Skin of body (tissue), 2 donors: ENCODE data around the gene PPP1R11. TPM values are rescaled to one million over a fixed set of nuclear protein-coding genes. Genes with fewer than 3 reads are reported as not detected.
A peak's percentile ranks its signal among the peaks of the same experiment; 100 is the strongest.
"Not testable (repeated sequence)": the region's sequence is repeated elsewhere in the genome, so short reads cannot be mapped to it uniquely, and the experiment has no call there.

ENCODE experiments used
- DNase-seq: peaks from one replicate; lab custom pipeline; 2025; lab: John Stamatoyannopoulos, UW
- total RNA-seq: library from RNA; depleted of rRNA; stranded (reverse); fragments of >200 nt; gene quantifications from one replicate; pipeline ENCODE4 v1.2.3, GENCODE V29; 2014

PPP1R11 gene, protein sequence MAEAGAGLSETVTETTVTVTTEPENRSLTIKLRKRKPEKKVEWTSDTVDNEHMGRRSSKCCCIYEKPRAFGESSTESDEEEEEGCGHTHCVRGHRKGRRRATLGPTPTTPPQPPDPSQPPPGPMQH
- total RNA-seq = 12.1 TPM

DNA sequence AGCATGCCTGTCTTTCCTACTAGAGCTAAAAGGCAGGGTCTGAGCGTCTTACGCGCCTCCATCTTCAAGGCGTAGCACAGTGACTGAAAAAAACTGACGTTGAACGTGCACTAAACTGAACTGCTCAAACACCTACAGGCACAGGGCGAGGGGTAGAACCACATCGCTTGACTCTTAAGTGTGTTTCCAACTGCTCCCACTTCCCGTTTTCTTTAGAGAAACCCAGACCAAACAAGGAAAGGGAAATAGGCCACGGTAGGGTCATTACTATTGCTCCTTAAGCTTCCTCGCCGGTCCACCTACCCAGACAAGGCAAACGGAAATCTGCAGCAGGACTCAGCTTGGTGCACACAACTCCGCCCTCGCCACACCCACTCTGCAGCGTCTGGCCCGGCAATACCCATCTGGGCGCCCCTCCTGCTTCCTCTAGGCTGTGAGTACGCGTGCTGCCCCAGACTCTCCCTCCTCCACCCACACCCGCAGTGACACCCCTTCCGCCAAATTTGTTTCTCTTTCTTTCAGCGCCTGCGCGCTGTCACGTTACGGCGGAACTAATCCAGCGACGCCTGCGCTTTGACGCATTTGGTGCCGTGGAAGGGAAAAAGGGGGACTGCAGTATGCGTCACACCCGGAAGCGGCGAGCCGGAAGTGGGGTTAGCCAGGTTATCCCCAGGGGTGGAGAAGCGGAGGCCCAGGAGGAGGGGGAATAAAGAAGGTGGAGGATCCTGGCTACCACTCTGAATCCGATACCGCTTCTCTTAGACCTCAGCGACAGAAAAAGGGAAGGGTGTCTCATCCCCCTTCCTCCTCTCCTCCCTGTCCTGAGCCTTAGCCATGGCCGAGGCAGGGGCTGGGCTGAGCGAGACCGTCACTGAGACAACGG lies at the start of gene PPP1R11:
Gene PPP1R11, plus strand, starts transcription at position 622 of the 883 bp plus-strand sequence. Its CDS starts 213 bp downstream, at position 835.
- peak; percentile 100 for DNase-seq

DNA sequence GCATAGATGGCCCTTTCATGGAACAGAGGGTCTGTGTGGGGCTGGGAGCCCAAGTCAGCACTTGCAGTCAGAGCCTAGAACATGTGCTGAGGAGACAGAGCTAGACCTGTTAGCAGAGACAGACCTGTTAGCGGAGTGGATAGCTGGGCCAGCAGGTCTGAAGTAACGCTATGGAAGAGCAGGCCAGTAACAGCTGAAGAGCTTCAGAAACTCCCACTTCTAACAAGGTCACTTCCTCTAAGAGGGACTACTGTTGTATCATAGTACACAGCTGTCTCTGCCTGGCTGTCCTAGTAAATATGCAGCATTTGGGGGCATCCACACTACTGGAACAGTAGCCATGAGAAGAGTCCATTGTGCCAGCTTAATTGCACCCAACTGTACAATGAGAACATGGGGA lies 47.2 kb upstream of the PPP1R11 start:
- no peak for DNase-seq

DNA sequence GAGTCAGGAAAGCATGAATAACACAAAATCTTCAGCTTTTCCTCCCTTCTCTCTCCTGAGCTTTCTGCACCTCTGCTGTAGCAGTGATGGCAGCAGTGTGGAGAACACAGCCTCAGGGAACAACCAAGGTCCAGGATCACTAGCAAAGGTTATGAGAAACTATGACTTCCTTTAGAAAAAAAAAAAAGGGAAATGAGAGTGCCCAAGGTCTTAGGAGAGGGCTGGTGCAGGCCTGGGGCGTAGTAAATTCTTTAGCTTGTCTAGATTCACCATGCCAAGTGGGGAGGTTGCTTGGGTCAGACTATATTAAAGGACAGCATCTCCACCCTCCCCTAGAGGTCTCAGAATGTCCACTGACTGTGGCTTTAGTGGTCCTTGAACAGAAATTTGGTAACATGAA lies 46.4 kb upstream of the PPP1R11 start:
- DNase-seq = no peak

DNA sequence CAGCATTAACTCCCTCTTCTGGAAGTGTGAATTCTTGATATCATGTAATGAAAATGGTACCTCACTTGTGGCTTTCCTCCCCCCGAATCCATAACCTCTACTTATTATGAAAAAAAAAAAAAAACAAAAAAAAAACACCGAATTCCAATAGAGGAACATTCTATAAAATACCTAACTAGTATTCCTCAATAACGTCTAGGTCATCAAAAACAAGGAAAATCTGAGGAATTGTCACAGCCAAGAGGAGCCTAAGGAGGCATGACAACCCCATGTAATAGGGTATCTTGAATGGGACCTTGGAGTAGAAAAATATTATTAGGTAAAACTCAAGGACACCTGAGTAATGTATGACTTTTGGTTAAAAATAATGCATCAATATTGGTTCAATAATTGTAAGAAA lies 44.8 kb upstream of the PPP1R11 start:
- no peak for DNase-seq

DNA sequence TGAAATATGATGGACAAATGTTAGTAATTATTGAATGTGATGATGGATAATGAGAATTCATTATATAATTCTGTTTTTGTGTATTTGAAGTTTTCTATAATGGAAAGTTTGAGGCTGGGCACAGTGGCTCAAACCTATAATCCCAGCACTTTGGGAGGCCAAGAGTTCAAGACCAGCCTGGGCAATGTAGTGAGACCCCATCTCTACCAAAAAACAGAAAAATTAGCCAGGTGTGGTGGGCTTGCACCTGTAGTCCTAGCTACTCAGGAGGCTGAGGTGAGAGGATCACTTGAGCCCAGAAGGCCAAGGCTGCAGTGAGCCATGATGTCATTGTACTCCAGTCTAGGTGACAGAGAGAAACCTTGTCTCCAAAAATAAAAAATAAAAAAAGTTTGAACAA lies 44.3 kb upstream of the PPP1R11 start:
- DNase-seq = not testable (repeated sequence)

DNA sequence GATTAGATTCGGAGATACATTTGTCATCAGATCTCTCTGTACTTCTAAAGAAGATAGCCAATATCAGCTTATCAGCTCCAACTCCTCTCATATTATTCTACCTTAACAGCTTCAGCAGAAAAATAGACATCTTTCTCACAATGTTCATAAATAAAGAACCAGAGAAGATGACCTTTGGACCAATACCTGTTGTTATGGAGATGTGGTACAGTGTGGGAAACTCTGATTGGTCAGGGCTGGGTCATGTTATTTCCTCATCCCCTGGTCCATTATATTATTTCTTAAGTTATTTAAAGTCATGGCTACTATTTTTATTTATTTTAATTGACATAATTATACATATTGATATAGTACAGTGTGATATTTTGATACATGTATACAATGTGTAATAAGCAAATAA lies 41.8 kb upstream of the PPP1R11 start:
- DNase-seq = no peak

DNA sequence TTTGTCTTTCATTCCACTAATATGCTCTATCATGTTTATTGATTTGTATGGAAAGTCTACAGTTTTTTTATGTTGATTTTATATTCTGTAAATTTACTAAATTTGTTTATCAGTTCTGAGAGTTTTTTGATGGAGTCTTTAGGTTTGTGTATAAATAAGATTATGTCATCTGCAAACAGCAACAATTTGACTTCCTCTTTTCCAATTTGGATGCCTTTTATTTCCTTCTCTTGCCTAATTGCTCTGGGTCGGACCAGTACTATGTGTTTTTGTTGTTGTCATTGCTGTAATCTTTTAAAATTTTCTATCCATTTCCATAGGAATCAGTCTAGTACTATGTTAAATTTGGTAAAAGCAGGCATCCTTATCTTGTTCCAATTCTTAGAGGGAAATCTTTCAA lies 37.4 kb upstream of the PPP1R11 start:
- DNase-seq = no peak

DNA sequence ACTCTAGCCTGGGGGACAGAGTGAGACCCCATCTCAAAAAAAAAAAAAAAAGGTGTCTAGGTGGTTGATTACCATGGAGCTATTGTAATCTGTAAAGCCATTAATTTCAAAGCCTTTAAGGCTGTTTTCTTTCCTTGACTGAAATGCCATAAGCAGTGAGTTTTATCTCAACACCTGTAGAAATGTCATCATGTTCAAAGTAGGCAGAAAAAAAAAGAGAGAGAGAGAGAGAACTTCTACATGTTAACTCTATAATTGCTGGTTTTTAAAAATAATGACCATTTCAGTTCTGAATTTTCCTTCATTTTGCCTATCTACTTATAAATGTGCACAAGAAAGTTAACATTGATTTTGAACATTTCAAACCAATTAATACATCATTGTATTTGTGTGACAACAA lies 35.6 kb upstream of the PPP1R11 start:
- no peak for DNase-seq

DNA sequence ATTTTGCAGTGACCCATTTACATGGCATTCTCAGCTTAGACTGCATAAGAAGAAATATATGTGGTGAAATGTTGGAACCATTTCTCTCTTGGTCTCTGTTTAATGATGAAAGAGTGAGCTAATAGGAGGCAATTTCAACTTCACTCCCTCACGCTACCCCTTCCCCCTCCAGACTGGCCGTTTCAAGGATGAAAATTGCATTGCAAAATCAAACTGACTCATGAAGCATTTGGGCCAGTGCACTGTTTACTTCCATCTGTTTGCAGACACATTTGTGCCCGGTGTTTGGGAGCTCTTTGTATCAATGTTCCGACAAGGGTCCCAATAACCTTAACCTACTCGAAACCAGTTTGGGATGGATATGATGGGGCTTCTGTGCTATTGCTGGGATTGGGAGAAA lies 33.6 kb upstream of the PPP1R11 start:
- DNase-seq = not testable (repeated sequence)

DNA sequence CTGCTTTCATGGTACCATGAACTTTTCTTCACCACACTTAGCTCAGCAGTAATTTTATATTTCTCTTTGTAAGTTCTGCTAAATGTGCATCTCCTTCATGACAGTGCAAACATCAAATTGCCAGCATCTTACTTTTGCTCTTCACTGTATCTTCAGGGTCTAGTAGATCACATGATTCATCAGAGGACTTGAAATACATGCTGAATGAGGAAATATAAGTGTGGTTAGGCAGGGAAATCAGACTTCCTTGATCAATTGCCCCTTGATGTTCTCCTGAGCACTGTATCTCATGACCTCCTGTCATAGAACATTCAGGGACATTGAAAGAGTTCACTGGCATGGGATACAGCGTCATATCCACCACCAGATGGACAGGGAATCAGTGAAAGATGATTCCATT lies 31.2 kb upstream of the PPP1R11 start:
- DNase-seq = no peak

DNA sequence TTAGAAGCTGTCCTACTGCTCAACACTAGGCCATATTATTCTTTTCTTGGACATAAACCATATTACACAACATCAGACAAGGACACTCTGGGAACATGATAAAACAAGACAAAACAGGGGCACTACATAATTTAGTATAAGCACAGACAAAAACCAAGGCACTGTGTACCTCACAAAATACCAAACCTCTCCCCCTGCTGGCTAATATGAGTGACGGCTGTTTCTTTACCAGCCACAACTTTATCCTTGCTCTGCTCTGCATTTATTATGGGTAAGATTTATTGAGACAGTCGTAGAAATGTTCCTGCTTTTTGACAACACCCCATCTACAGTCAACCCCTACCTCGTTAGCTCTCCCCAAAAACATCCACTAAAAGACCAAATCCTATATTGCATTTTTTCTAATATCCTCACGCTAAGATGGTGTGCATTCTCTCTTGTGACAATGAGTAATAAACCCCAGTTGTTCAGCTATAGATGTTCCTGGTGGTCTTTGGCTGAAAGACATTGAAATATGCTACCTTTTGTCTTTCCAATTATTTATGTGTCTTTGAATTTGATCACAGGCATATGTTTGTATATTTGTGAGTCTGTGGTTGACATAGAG lies 29.7 kb upstream of the PPP1R11 start:
- no peak for DNase-seq

DNA sequence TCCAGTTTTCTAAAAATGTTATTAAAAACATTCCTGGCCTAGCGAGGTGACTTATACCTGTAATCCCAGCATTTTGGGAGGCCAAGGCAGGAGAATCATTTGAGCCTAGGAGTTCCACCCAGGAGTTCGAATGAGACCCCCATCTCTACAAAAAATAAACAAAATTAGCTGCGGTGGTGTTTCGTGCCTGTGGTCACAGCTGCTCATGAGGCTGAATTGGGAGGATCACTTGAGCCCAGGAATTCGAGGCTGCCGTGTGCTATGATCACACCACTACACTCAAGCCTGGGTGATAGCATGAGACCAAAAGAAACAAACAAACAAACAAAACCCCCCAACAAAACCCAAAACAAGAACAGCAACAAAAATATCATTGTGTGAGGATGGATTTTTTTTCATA lies 25.8 kb upstream of the PPP1R11 start:
- DNase-seq = no peak

DNA sequence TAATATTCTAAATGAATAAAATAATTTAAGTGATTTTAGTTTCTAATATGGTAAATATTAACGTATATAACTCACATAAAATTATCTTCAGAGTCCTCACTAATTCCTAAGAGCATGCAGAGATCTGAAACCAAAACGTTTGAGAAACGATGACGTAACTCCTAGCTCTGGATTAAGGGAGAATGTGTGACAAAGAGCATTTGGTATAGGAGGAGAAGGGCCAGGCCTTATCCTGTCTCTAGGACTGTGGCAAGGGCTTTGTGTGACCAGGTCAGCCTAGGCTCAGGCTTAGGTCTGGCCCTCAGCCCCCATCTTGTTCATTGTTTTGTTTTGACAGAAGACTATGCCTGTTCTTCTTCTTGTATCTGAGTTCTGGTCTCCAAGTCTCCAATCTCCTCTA lies 25.2 kb upstream of the PPP1R11 start:
- no peak for DNase-seq

DNA sequence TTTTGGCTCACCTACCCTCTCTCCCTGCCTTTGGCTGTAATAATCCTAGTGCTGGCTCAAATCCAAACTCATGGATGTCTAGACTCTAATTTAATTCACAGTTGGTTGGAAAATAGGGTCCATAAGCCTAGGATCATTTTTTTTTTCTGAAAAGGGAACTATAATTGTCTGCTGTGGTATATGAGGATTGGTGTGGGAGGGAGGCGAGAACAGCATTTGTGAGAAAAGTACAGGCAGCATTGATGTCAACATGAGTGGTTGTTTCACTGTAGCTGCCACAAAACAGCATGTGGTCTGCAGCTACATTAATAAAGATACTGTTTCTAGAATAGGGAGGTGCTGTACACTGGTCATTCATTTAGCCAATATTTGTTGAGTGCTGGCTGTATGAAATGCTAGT lies 24.5 kb upstream of the PPP1R11 start:
- DNase-seq = no peak

DNA sequence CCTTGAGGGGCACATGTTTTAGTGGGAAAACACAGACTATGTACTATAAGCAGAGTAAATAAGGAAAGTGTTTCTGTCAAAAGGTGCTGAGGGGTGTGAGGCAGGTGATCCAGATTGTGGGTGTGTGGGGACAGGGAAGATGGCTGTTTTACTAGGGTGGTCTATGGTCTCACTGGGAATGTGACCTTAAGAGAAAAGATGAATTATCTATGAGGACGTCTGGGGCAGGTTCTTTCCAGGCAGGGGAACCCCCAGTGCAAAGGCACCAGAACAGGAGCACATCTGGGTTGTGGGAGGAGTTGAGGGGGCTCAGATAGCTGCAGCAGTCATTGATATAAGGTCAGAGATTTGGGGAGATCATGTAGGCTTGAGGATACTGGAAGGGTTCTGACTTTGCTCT lies 24.1 kb upstream of the PPP1R11 start:
- DNase-seq = no peak

DNA sequence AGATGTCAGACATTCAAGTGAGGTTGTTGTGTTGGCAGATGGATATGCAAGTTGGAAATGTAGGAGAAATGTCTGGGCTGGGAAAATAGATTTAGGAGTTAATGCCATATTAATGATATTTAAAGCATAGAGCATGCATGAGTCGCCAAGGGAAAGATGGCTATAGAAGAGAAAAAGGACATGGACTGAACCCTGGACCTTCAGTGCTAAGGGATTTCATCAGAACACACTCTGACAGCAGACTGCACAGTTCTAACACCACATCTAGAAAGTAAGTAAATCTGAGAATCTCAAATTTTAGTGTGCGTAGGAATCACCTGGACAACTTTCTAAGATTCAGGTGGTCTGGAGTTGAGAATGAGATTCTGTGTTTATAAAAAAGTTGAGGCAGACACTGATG lies 23.3 kb upstream of the PPP1R11 start:
- DNase-seq = no peak

DNA sequence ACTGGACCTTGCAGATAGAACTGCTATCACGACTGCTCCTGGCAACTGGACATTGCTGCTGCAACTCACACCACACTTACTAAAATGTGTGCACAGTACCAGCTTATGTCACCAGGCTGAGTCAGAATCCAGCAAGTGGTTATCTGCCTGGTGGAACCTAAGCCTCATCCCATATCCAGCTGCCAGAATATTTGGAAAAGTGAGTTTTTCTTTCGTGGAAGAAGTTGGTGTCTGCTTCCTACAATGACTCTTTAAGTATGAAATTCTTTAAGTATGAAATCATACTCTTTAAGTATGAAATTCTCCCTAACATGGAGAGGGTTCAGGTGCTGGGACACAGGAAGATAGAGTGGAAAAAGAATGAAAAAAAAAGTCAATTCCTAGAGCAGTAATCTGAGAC lies 22.4 kb upstream of the PPP1R11 start:
- no peak for DNase-seq

DNA sequence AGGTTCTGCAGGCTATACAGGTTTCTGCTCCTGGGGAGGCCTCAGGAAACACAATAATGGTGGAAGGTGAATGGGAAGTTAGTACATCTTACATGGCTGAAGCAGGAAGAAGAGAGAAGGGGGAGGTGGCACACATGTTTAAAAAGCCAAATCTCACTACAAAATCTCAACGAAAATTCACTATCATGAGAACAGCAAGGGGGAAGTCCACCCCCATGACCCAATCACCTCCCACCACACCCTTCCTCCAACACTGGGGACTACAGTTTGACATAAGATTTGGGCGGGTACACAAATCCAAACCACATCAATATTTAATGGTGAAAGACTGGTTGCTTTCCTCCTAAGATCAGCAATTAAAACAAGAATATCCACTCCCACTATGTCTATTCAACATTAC lies 19.8 kb upstream of the PPP1R11 start:
- DNase-seq = no peak

DNA sequence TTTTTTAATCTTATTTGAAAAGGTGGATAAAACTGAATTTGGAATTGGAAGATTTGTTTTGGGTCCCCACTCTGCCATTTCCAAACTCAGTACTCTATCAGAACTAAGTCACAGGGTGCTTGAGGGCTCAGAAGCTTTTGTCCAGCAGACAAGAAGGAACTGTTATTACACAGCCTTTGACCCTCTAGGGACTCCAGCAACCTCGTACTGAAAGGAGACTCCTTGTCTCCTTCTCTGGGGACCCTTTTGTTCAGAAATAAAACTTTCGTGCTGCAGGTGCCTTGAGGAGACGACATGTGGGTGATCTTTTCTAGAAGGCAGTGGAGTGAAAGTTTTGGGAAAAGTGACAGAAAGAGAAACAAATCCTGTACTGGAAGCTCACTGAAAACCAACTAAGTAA lies 13.3 kb upstream of the PPP1R11 start:
- DNase-seq = no peak

DNA sequence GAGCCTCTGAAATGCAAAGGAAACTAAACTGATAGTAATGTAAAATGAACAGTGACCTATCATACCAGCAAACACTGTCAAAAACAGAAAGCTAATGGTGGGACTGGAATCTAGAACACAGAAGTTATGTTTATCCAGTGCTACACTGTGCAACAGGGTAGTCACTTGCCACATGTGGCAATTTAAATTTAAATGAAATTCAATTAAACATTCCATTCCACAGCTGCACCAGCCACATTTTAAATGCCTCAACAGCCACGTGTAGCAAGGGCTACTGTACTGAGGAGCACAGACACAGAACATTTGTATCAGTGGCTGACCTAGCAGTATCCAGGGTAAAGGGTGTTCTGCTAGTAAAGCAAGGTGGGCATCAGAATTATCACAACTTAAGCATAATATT lies 11.5 kb upstream of the PPP1R11 start:
- DNase-seq = no peak

DNA sequence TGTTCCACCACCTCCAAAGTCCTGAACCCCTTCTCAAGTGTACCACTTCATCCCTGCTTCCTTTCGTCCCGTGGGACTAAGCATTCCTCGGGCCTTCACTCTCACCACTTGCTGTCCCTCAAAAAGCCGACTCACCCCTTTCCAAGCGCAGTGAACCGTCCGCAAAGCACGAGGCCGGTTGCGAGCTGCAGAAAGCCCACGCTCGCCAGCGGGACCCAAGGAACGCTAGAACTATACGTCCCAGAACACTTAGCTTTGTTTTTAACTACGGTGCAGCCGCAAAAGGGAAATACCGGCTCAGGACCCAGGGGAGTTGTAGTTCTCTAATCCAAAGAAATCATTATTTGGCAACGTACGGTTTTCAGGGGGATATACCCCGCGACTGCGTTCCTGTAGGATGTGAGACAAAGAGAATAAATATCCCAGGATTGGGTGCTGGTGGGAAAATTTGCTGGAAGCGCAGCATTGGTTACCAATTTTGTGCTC lies 6.3 kb upstream of the PPP1R11 start:
- peak; percentile 43 for DNase-seq

DNA sequence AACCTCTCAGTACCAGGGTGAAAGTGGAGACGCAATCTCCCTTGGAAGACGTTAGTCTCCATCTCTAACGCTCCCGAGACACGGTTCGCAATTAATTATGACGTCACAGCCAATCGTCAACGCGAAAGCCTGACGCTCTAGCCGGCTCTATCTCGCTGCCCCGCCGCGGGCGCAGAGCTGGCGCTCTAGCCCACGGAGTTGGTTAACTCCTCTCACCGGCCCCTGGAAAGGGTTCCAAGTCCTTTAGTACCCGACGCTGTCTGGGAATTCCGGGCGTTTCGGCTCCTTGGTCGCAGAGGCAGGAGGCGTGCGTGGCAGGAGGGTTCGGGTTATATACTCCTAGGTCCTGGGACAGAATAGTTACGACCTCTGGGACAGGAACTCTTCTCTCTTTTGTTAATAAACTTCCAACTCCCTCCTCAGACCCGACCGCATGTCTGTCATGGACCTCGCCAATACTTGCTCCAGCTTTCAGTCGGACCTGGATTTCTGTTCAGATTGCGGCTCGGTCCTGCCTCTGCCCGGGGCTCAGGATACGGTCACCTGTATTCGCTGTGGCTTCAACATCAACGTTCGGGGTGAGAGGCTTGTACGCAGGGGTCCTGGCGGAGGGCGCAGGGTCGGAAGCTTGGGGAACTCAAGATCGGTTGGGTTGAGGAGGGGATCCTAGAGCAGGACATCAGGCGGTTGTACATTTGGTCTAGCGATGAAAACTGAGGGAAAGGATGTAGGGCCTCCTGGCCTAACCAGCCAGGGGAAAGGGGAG lies 5.7 kb upstream of the PPP1R11 start, which contains the start of gene POLR1H:
Gene POLR1H, plus strand, starts transcription at position 174 of the 766 bp plus-strand sequence. Its CDS starts 260 bp downstream, at position 434.
- peak; percentile 95 for DNase-seq
